Activated CD4-positive, alpha-beta T cell treated with anti-CD3 and anti-CD28 coated beads, Interleukin-2, amount 50 U/mL, for 16 hours (primary cell): ENCODE results near the gene CHDH.

Source experiments
- DNase-seq: peaks from one replicate; pipeline ENCODE4 v3.0.0-alpha.2; 2020

CHDH gene

DNA sequence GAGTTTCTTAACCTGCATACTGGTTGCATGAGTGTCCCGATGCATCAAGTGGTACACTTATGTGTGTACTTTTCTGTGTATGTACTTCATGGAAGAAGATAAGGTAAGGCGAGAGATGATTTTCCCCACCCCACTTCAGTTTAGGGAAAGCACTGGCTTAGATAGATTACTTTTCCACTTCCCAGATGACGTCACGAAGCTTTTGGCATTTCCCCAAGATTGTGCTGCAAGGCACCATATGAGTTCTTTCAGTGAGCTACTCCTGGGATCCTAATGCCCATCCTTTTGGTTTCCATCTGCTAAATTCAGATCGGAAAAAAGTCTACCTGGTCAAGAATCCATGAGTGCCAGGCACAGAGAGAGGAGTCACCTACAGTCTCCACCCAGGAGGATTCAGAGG, 4.7 kb upstream of the CHDH start:
- DNase-seq, result no peak

- no peak for DNase-seq
Observed at GRCh38 chr3:53849916-53850315, 3.7 kb upstream of the CHDH start.

DNA sequence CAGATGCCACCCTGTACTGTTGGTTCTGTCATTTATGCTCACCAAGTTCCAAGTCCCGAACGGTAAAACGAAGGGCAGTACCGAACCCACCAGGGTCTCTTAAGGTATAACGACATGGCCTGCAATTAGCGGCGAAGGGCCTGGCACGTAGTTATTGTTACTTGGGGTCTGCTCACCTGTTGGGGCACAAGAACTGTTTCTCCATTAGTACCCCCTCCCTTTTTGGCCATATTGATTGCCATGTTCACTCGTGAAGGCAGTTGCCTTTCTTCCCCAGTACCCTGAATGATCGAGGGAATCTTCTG, 584 bp upstream of the CHDH start:
- no peak for DNase-seq

- DNase-seq, result no peak
Observed at GRCh38 chr3:53845881-53846133, 412 bp downstream of the CHDH start.

- no peak for DNase-seq
Observed at GRCh38 chr3:53845103-53845880, 927 bp downstream of the CHDH start.

GRCh38 chr3:53844262-53845102, 1.7 kb downstream of the CHDH start:
- DNase-seq, result no peak

GRCh38 chr3:53843195-53844177, 2.7 kb downstream of the CHDH start:
- no peak for DNase-seq

DNA sequence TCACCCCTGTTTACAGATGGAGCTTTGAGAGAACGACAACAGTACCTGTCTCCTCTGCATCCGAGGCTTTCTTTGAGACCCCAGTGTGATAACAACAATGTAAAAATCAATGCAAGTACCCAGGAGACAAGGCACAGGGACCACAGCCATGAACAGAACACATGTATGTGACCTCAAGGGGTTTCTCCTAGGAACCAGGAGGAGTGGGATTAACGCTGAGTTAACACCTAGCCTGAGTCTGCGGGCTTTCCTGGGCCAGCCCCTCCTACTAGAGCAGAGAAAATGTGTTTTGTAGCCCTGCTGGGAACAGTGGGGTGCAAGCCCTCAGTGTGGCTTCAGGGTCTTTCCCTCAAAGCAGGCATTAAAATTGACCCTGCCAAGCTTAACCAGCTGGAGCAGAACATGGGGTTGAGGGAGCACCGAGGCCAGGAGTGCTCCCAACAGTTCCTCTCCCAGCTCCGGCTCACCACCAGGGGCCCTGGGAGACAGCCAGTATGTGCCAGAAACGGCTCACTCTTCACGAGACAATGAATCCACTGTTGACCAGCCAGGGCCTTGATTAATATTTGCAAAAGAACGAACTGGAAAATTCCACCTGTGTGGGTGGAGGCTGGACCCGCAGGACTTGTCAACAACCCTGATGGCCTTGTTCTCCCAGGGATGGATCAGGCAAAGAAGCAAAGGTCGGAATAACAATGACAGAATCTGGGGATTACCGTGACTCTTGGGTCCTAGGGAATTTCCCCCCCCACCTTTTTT, 3.6 kb downstream of the CHDH start:
- no peak for DNase-seq

DNA sequence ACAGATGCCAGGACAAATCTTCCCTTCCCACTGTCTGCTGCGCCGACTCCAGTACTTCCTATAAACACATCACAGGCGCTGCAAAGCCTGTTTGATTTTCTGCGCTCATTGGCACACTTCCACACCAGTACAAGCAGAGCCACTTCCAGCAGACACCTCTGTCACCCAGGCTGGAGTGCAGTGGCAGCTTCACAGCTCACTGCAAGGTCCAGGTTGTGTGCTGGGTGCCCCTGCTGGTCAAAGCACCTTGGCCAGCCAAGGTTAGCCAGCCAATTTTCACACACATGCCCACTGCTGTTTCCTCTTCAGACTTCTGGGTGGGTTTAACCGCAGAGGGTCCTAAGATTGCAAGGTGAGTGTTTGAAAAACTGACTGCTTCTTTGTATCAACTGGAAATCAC, 4.9 kb downstream of the CHDH start:
- DNase-seq, result no peak

GRCh38 chr3:53837331-53837730, 8.9 kb downstream of the CHDH start:
- DNase-seq, result no peak

DNA sequence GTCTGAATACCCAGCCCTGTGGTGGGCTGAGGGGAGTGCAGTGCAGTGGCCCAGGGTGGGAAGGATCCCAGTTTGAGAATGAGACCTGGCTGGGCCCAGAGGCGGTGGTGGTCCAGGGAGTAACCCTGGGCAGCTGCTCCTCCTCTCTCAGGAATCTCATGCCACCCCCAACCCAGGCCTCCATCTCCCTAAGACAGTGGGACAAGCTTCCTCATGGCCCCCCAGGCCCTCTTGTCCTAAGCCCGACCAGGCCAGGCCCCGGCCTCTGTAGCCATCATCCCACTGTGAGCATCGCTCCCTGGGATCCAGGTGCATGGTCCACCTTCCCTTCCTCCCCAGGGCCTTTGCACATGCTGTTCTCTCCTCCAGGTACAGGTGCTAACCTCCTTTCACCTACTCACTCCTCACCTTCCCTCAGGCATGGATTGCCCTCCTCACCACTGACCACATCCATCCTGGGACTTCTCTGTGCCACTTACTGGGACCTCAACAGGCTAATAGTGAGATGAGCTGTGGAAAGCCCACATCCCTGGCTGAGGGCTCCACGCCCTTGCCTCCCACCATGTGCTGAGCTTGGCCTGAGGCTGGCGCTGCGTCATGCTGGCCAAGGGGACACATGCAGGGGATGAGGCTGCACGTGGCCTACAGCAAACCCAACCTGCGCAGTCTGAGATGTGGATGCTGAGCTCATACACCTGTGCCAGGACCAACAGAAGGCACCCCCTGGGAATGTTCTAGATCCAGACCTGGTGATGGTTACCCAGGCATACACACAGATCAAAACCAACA, 9.9 kb downstream of the CHDH start:
- no peak for DNase-seq

- DNase-seq, result no peak
Observed at GRCh38 chr3:53835257-53835656, 11.0 kb downstream of the CHDH start.

GRCh38 chr3:53834429-53835095, 11.7 kb downstream of the CHDH start:
- no peak for DNase-seq

GRCh38 chr3:53833700-53834099, 12.5 kb downstream of the CHDH start:
- DNase-seq, result no peak

DNA sequence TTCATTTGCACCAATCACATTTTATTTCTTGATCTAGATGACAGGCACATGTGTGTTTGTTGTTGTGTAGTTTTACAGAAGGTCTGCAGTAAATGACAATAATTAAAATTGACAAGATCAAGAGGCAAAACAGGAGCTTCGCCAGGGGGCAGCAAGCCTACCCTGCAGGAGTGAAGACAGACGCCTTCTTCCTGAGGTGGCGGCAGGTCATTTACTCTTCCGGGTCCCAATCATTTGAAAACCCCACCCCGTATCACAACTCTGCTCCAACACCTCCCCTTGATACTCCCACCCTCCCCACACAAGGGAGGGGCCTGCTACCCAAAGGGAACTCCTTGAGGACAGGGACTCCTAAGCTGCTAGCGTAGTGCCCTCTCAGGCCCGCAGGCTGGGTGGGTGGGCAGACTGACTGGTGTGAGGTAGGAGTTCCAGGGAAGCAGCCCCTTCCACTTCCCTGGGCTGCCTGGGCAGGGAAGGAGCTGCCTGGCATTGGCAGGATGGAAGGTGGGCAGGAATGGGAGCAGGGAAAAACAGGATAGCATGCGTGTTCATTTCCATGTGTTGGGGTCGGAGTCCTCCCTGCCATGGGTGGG, 13.1 kb downstream of the CHDH start:
- no peak for DNase-seq

DNA sequence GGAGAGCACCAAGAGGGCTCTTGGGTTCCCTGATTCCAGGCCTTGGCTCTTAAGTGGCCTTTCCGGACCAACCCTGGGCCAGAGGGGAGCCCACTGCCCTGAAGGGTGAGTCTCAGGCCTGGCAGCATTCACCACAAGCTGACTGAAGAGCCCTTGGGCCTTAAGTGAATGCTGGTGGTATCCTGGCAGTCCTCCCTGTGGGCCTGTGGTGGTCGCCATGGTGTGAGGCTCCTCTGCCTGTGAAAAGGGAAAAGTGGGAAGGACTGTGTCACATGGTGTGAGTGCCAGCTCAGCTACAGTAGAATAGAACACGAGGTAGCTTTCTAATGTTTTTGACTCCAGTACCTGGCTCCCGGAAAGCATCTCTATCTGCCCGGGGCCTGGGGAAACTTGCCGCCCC, 15.3 kb downstream of the CHDH start:
- no peak for DNase-seq

DNA sequence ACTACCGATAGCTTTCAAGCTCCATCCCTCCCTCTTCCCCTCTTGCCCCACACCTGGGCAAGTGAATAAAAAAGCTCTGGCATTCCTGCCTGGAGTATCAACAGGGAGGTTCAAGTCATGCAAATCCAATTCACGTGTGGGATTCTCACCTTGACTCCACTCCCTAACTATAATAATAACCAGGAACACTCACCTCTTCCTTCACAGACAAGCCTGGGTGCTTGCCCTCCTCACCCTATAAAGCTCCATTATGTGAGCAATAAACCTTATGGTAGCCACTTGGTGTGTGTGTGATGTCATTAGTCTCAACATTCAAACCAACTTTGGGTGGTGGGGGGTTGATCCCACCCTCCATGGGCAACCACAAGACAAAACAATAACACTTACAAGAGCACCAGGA, 16.6 kb downstream of the CHDH start:
- DNase-seq, result no peak

GRCh38 chr3:53828581-53828980, 17.6 kb downstream of the CHDH start:
- no peak for DNase-seq

DNA sequence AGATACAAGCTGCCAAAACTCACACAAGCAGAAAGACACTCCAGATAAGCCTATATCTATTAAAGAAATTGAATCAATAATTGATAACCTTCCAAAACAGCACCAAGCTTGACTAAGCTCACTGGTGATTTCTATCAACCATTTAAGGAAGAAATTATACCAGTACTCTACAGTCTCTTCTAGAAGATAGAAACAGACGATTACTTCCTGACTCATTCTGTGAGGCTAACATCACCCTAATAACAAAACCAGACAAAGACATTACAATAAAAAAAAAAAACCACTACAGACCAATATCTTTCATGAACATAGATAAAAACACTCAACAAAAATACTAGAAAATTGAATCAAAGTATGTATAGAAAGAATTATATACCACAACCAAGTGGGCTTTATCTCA, 20.2 kb downstream of the CHDH start:
- DNase-seq, result no peak

DNA sequence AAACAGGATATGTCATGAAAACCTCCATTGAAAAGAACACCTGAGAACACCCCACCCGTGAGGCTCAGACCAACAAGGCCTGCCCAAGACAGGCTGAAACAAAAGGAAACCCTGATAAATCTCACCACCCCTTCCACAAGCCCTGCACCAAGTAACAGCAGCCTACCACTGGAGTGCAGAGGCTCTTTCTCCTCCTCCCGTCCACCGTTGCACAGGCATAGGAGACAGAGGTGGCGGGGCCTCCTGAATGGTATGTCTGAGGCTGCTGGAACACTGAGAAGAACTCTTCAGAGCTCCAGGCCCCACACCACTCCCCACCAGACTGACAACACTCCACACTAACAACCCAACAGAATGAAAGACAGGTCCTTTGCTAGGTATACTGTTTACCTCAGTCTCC, 21.4 kb downstream of the CHDH start:
- no peak for DNase-seq
